NB4 (cell line): ENCODE measurements around the gene ILF2.

Experiments
- MYC ChIP-seq: IDR thresholded peaks from 2 replicates; pipeline ENCODE4 v1.6.1; 2011; ENCODE audit warnings: low read depth, low read length
- POLR2A ChIP-seq: IDR thresholded peaks from 2 replicates; pipeline ENCODE4 v1.6.1; 2011; ENCODE audit warnings: mild to moderate bottlenecking; ENCODE audit not compliant: insufficient read length; ENCODE audit errors: extremely low read depth
- TF ChIP-seq, protein P1 (sequence below): IDR thresholded peaks from one replicate; pipeline ENCODE4 v1.5.1; 2012; ENCODE audit warnings: low read depth, low read length
- TF ChIP-seq, protein P2 (sequence below): IDR thresholded peaks from 2 replicates; pipeline ENCODE4 v1.6.1; 2011; ENCODE audit warnings: low read depth, low read length

GRCh38 chr1:153629971-153630370, 40.8 kb downstream of the ILF2 start:
- TF ChIP-seq, protein P1, sequence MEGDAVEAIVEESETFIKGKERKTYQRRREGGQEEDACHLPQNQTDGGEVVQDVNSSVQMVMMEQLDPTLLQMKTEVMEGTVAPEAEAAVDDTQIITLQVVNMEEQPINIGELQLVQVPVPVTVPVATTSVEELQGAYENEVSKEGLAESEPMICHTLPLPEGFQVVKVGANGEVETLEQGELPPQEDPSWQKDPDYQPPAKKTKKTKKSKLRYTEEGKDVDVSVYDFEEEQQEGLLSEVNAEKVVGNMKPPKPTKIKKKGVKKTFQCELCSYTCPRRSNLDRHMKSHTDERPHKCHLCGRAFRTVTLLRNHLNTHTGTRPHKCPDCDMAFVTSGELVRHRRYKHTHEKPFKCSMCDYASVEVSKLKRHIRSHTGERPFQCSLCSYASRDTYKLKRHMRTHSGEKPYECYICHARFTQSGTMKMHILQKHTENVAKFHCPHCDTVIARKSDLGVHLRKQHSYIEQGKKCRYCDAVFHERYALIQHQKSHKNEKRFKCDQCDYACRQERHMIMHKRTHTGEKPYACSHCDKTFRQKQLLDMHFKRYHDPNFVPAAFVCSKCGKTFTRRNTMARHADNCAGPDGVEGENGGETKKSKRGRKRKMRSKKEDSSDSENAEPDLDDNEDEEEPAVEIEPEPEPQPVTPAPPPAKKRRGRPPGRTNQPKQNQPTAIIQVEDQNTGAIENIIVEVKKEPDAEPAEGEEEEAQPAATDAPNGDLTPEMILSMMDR: no peak
- TF ChIP-seq, protein P2, sequence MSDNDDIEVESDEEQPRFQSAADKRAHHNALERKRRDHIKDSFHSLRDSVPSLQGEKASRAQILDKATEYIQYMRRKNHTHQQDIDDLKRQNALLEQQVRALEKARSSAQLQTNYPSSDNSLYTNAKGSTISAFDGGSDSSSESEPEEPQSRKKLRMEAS: no peak
- TF ChIP-seq POLR2A (no peak), MYC (no peak)
